Glomerular visceral epithelial cell (primary cell): ENCODE measurements around the gene MARCKS.
"Not testable (repeated sequence)": the region's sequence is repeated elsewhere in the genome, so short reads cannot be mapped to it uniquely, and the experiment has no call there.

Experiments used
- DNase-seq: peaks from one replicate; pipeline ENCODE4 v3.0.0-alpha.2; 2016; ENCODE audit errors: extremely low spot score

MARCKS gene

DNA sequence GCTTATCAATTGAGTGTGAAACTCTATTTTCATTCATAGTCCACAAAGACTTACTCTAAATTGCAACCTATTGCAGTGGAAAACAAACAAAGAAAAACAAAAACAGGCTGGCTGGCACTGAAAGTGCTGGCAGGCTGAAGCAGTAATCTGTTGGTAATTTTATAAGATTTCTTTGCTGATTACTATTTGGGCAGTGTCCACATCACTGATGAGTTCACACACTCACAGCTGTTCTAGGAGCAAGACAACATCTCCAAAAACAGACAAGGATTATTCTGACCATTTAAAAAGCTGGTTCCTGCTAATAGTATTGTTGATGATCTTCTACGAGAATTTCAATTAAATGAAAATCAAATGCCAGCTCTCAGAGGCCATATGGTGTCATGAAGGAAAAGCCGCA is 26.9 kb downstream of the MARCKS start:
- no peak for DNase-seq

DNA sequence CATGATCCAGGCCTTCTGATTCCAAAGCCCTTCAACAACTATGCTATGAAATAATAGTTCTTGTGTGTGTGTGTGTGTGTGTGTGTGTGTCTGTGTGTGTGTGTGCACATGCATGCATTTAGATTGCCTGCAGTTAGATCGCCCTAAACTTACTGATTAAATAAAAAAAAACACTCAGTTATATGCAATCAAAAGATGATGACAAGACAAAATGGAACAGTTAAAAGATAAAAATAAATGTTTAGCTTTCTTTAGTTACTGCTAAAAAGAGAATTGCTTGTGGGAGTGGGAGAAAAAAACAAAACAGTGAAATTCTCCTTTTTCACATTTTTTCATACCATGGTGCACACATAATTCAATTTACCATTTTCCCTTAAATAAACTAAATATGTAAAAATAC is 29.4 kb downstream of the MARCKS start:
- DNase-seq: no peak

DNA sequence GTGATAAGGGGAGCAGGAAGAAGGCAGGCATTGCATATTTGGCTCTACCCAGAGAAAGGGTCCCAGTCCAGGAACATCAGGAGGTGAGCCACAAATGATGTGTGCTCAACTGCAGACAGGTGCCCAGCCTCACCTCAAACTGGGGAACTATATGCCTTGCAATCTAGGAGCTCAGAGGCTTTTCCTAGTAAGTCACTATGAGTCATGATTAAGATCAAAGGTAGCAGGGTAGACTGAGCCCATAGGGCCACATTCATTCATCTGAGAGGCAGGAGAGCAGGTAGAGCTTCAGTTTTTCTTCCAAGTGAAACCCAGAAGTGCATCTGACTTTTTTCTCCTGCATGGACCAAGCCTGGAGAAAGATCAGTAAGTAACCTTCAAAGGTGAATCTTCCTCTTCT is 31.3 kb downstream of the MARCKS start:
- DNase-seq: no peak

DNA sequence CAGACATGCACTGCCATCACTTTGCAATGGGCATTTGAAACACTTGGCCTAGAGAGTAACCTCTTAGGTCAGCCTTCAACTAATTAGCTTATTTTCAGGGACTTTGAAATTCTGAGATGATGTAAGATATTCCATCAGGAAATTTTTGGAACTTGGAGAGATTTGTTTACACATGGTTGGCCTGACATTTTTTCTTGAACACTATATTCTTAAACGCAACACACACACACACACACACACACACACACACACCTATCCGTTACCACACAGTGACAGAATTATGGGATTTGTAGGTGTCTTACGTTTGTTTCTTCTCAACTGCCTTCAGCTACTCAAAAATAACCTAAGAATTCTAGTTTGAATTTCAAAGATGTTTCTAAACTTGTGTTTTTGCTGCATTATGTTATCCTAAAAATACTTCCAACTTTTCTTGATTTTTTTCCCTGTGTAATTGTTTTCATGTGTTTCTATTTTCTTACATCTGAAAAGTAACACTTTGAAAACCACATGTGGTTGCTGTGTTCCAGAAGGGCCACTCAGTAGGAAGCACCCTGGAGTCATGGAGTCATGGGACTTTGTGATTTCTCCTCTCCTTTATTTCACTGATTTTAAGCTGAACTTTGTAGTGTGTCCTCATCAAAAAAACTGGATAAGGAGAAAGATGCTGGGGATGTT is 31.9 kb downstream of the MARCKS start:
- DNase-seq: no peak

DNA sequence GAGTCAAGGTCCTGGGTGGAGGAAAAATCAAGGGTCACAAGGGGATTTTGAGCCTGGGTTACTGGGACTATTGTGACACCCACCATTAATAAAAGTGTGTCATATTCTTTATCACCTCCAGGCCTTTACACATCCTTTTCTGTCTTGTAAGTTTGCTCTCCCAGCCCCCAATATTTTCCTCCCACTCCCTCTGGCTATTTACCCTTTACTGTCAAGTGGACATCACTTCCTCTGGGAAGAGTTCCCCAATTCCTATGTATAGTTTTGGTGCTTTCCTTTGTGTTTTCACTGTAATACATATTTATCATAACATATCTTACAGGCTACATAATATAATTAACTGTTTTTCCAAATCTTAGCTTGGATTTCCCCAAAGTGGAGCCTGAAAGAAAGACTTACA is 36.3 kb downstream of the MARCKS start:
- DNase-seq: no peak

DNA sequence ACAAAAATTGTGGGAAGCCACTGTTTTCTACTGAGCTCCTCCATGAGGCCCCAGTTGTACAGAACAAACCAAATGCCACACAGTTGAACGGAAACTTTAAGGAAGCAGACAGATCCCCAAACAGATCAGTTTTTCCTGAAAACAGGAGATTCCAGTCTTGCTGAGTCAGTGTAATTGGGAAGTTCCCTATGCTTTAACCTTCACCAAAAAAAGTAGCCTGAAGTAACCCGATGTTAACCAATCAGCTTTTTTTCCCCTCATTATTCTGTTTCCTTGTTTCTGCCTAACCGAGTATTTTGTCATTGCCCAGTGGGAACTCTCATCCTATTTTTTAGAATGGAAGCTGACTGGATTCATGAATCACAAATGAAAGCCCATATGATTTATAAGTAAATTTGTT is 36.7 kb downstream of the MARCKS start:
- no peak for DNase-seq

DNA sequence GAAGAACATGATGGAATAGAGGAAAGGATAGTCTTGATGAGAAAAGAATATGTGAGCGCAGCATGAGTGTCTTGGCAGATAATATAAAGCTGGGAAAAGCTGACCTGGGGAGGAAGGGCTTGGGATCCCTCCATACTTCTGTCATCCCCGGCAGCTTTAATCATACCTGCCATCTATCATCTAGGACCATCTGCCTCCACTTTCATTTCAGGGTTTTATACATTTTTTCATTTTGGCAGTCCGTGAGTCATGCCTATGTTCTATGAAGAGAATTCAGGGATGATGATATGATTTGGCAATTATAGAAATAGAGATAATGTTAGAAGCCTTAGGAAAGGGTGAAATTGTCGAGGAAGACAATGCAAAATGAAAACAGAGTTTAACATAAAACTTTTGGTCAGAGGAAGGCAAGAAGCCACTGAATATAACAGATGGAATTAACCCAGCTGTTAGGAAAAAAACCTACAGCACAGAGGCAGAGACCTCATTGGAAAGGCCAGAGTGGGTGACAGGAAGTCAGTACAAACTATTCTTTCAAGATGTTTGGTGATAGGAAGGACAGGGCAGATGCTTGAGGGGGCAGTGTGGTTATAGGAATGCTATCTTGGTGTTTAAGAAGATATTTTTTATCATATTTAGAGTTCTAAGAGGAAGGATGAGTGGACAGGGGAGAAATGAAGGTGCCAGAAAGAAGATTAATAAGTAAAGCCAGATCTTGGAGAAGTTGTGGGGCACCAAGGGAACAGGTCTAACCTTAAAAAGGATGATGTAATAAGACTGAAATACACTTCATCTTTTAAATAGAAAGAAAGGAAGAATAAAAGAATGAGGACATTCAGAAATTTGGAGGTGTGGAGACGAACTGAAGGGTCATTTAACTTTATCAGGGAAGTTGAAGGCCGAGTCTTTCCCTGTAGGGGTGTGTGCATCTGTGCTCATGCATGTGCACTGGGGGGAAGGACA is 37.8 kb downstream of the MARCKS start:
- DNase-seq: no peak

DNA sequence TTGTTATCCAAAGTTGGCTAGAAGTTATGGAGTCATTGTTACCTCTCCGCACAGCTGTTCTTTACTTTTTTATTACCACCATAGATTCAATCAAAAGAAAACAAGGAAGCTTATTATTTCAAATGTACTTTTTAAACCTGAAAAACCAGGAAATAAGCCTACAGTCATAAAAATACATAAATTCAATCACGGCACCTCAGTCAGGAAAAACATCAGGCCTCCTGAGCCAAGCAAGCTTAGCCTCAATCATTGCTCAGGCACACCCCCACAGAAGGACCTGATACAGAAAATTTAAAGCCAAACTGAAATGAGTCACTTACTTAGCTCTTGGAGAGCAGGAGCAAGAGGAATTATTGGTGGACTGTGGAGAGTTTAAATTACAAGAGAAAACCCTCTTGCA is 44.3 kb downstream of the MARCKS start:
- no peak for DNase-seq

DNA sequence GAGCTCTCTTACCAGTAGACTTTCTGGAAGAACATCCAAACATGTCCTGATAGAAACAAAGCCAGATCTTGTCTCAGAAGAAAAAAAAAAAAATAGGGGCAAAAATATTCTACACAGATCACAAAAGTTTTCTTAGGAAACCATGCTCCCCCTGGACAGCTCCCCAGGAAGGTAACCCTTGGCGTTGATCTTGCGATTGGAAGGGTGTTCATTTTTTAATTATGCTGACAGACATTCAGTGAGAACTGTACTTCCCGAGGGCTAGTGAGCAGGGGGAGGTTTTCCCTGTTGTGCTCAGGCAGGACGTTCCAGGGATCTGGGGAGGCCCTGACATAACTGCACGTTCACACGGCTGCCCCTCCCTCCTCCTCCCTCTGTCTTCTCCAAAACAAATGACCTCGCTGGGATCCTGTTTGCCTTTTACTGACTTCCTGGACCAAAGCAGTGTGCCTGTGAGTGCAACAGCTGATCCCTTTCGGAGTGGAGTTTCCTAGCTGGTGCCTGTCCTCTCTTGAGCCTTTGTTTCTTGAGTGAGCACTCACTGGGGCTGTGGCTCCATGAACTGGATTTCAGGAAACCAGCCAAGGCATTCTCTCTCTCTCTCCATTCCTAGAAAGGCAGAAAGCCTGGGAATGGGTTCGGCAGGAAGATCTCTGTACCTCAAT is 46.7 kb downstream of the MARCKS start:
- no peak for DNase-seq

DNA sequence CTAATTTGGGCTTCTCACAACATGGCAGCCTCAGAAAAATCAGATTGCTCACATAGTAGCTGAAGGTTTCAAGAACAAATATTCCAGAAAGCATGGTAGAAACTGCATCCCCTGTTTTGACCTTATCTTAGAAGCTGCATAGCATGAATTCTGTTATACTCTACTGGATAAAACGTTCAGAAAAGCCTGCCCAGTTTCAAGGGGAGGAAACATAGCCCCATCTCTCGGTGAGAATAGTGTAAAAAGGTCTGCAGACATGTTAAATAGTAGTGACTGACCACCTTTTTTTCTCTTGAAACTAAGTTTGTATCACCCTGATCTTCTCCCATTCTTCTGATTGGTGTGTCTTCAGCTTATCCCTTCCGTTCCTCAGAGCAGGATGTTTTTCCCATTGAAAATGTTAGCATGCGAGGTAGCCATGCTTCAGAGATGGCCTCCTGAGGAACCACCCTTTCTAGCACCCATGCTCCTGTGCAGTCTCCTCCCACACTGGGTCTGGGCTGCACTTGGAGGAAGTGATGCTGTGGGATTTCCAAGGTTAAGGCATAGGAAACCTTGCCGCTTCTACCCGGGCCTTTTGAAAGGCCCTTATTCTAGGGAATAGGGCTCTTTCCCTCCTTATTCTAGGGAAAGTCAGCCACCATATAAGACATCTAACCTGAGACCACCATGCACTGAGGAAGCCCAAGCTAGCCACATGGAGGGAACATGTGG is 50.1 kb downstream of the MARCKS start:
- no peak for DNase-seq

DNA sequence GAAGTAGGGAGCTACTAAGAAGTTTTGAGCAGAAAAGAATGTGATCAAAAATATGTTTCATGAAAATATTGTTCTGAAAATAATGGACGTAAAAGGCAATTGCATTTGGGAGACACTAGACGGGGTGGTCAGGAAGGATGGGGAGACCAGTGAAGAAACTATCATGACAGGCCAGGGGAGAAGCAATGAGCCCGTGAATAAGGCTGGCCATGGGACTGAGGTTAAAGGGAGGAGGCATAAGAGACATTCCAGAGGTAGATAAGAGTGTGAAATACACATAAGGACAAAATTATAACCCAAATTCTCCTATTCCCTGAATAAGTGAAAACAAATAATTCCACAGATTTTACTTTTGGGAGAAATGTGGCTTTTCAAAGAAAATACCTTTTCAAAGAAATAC is 51.7 kb downstream of the MARCKS start:
- no peak for DNase-seq

DNA sequence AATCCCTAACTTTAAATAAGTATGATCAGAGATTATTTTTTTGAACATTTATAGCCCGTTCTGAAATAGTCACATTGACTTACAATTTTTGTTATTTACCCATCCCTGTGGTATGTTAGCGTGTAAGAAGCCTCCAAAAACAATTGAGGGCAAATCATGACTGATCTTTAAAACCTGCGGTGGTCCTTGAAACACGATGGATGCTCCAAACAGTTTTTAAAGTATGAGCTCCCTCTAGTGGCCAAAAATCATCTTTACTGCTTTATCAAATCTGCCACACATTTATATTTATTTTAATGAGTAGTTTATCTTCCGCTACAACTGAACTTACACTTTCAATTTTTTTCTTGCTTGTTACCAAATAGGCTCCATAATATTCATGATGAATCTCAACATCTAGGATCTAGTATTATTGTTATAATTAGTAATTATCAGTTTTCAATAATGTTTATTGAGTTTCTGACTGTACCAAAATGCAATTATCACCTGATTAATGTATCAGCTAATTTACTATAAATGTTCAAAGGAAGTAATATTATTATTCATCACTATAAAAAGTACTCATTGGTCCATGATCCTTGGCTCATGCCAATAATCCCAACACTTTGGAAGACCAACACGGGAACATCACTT is 52.2 kb downstream of the MARCKS start:
- DNase-seq: peak; percentile 66

DNA sequence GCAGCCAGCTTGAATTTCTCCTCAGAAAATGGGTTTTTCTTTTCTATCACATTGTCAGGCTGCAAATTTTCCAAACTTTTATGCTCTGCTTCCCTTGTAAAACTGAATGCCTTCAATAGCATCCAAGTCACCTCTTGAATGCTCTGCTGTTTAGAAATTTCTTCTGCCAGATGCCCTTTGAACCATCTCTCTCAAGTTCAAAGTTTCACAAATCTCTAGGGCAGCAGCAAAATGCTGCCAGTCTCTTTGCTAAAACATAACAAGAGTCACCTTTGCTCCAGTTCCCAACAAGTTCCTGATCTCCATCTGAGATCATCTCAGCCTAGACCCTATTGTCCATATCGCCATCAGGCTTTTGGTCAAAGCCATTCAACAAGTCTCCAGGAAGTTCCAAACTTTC is 53.1 kb downstream of the MARCKS start:
- not testable (repeated sequence) for DNase-seq
